Measurements from ENCODE around the gene MYBPC3.

Gene MYBPC3

DNA sequence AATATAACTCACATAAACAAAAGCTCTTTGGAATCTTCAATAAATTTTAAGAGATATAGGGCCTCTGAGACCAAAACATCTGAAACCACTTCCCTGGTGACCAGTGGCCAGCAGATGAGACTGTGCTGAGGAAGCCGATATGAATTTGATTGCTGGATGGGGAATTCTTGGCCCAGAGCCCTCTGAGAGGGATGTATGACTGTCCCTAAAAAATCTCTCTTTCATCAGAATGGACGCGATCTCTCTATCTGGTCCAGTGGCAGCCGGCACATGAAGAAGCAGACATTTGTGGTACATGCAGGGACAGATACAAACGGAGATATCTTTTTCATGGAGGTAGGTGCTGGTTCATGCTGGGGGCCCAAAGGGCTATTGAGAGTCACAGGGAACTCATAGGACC lies 37.5 kb downstream of the MYBPC3 start:
- no peak for DNase-seq

GRCh38 chr11:47308050-47308823 lies 44.3 kb downstream of the MYBPC3 start:
- DNase-seq, result no peak

GRCh38 chr11:47306484-47306844 lies 46.0 kb downstream of the MYBPC3 start:
- DNase-seq, result no peak

GRCh38 chr11:47305734-47306483 lies 46.6 kb downstream of the MYBPC3 start:
- DNase-seq, result no peak

DNA sequence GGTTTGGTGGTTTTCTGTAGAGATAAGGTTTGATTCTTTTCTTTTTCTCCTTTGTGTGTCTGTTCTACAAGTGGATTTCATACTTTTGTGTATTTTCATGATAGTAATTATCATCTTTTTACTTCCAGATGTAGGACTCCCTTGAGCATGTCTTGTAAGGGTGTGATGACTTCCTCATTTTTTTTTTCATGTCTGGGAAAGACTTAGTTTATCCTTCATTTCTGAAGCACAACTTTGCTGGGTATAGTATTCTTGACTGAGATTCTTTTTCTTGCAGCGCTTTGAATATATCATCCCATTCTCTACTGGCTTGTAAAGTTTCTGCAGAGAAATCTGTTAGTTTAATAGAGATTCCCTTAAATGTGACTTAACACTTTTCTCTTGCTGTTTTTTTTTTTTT lies 49.6 kb downstream of the MYBPC3 start:
- DNase-seq, result no peak

DNA sequence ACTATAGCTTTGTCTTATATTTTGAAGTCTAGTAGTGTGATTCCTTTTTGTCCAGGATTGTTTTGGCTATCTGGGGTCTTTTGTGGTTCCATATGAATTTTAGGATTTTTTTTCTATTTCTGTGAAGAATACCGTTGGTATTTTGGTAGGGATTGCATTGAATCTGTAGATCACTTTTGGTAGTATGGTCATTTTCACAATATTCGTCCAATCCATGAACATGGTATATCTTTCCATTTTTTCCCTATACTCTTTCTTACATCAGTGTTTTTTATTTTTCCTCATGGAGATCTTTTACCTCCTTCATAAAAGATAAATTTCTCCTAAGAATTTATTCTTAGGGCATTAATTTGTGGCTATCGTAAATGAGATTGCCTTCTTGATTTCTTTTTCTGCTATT lies 53.4 kb downstream of the MYBPC3 start:
- DNase-seq, result no peak

DNA sequence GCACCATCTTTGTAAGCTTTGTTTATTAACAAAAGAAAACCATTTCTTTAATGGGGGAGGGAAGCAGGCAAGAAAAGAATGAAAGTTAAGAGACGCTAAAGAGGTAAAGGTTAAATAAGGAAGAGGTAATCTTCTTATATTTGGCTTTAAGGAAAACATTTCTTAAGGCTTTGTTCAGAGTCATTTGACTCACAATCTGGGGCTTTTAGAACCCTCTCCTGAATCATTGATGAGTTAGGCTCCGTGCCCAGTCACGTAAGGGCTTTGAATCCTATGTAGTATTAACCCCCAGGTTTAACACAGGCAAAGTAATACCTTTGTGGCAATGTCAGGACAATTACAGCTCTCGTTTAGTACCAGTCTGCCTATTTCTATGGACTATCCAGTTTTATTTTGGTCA lies 56.5 kb downstream of the MYBPC3 start:
- peak; percentile 82 for DNase-seq

DNA sequence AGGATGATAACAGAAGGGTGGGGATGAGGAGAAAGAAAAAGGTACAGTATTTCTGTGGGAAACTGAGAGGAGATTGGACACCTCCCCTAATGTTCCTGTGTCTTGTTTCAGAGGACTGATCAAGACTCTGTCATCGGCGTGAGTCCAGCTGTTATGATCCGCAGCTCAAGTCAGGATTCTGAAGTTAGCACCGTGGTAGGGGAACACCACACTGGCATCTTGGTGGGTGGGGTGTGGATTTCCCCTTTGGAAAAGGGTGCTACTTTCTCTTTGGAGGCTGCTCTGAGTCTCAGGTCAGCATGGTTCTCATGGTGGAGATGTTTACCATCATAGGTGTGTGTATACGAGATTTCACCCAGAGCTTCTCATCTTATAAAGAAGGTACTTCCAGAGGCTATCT lies 57.1 kb downstream of the MYBPC3 start:
- no peak for DNase-seq

DNA sequence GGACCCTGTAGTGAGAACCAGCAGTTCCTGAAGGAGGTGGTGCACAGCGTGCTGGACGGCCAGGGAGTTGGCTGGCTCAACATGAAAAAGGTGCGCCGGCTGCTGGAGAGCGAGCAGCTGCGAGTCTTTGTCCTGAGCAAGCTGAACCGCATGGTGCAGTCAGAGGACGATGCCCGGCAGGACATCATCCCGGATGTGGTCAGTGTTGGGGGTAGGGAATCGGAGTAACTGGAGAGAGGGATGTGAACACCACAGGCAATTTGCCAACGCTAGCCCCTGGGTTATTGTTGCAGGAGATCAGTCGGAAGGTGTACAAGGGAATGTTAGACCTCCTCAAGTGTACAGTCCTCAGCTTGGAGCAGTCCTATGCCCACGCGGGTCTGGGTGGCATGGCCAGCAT lies 62.6 kb downstream of the MYBPC3 start:
- DNase-seq, result no peak

GRCh38 chr11:47288066-47288465 lies 64.4 kb downstream of the MYBPC3 start:
- DNase-seq, result no peak

DNA sequence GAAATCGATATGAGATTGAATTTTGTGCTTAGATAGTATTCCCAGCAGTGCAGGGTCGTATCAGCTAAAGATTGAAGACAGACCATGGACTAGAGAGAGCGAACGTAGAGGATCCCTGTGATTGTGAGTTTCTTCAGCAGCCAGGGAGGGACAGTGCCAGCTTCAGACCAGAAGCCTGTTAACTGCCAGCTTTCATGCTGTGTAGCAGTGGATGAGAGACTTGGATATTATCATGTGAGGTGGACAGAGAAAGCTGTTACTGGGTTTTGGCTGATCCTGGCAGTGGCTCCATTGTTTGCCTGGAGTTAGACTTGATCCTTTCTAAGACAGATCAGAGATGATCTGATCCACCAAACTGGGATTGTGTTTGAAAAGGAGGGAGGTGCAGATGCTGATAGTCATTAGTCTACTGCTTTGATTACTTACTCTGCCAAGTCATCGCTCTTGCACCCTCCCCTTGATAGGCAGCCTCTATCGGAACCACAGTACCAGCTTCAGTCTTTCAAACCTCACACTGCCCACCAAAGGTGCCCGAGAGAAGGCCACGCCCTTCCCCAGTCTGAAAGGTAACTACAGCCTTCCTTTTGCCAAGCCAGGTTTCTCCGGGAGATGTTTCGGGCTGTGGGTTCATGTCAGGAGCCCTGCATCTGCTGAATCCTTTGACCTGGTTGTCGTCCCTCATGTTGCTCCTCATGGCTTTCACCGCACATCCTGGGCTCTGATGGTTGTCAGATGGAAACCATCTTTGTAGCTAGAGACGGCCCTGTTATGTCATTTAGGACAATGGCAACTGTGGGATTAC lies 66.3 kb downstream of the MYBPC3 start:
- no peak for DNase-seq

- no peak for DNase-seq
Observed at GRCh38 chr11:47284151-47284550, 68.4 kb downstream of the MYBPC3 start.

GRCh38 chr11:47282462-47282861 lies 70.0 kb downstream of the MYBPC3 start:
- no peak for DNase-seq
